SK-N-SH treated with all-trans-retinoic acid at 6 μM for 48 hours (cell line): ENCODE data around the gene DENND1A.

Experiments
- ATAC-seq: fragments of 200-7000 bp; cut with Tn5 transposase; 3 replicates; pipeline ENCODE4 v1.9.1; 2020; ENCODE audit warnings: mild to moderate bottlenecking, moderate library complexity
- ARNTL ChIP-seq: fragments of 450-650 bp; formaldehyde crosslinking; IDR thresholded peaks from 2 replicates; pipeline ENCODE4 v1.5.0; 2020; ENCODE audit warnings: low read depth, mild to moderate bottlenecking, moderate library complexity, borderline replicate concordance
- BACH2 ChIP-seq: fragments of 250-450 bp; sonication (Bioruptor Pico); IDR thresholded peaks from 2 replicates; pipeline ENCODE4 v1.9.0; 2021; ENCODE audit warnings: mild to moderate bottlenecking, borderline replicate concordance
- CREB5 ChIP-seq: fragments of 250-450 bp; sonication (Bioruptor Pico); IDR thresholded peaks from 2 replicates; pipeline ENCODE4 v1.5.1; 2020; ENCODE audit warnings: low read depth, mild to moderate bottlenecking, moderate library complexity
- CSDC2 ChIP-seq: fragments of 250-450 bp; sonication (Bioruptor Pico); IDR thresholded peaks from 2 replicates; pipeline ENCODE4 v1.5.0; 2020; ENCODE audit warnings: mild to moderate bottlenecking, moderate library complexity
- ESRRG ChIP-seq: fragments of 250-450 bp; sonication (Bioruptor Pico); IDR thresholded peaks from 2 replicates; pipeline ENCODE4 v1.6.1; 2021; ENCODE audit warnings: mild to moderate bottlenecking
- GLIS3 ChIP-seq: fragments of 250-450 bp; sonication (Bioruptor Pico); IDR thresholded peaks from 2 replicates; pipeline ENCODE4 v1.5.0; 2020; ENCODE audit warnings: mild to moderate bottlenecking, moderate library complexity
- ISL1 ChIP-seq: fragments of 250-450 bp; sonication (Bioruptor Pico); IDR thresholded peaks from 2 replicates; pipeline ENCODE4 v2.1.2; 2022; ENCODE audit warnings: mild to moderate bottlenecking, moderate library complexity
- OSR1 ChIP-seq: fragments of 250-450 bp; sonication (Bioruptor Pico); IDR thresholded peaks from 2 replicates; pipeline ENCODE4 v1.8.0; 2022; ENCODE audit warnings: moderate library complexity, mild to moderate bottlenecking, inconsistent platforms
- RARB ChIP-seq: fragments of 250-450 bp; sonication (Bioruptor Pico); IDR thresholded peaks from 2 replicates; pipeline ENCODE4 v1.8.0; 2021; ENCODE audit warnings: mild to moderate bottlenecking, moderate library complexity
- SNAI2 ChIP-seq: fragments of 250-450 bp; sonication (Bioruptor Pico); IDR thresholded peaks from 2 replicates; pipeline ENCODE4 v1.5.0; 2020; ENCODE audit warnings: mild to moderate bottlenecking, moderate library complexity
- TCF4 ChIP-seq: fragments of 250-450 bp; sonication (Bioruptor Pico); IDR thresholded peaks from 2 replicates; pipeline ENCODE4 v1.8.0; 2021; ENCODE audit warnings: mild to moderate bottlenecking, moderate library complexity, borderline replicate concordance
- TOX ChIP-seq: fragments of 250-450 bp; sonication (Bioruptor Pico); IDR thresholded peaks from 2 replicates; pipeline ENCODE4 v1.8.0; 2021; ENCODE audit warnings: mild to moderate bottlenecking, moderate library complexity, borderline replicate concordance
- ZC3H10 ChIP-seq: fragments of 250-450 bp; sonication (Bioruptor Pico); IDR thresholded peaks from 2 replicates; pipeline ENCODE4 v1.5.1; 2021; ENCODE audit warnings: mild to moderate bottlenecking, moderate library complexity
- ZFP3 ChIP-seq: fragments of 250-450 bp; sonication (Bioruptor Pico); IDR thresholded peaks from 2 replicates; pipeline ENCODE4 v1.5.0; 2020; ENCODE audit warnings: mild to moderate bottlenecking, moderate library complexity
- ZNF70 ChIP-seq: fragments of 450-650 bp; formaldehyde crosslinking; IDR thresholded peaks from 2 replicates; pipeline ENCODE4 v1.5.0; 2020; ENCODE audit warnings: mild to moderate bottlenecking, moderate library complexity
- ZNF8 ChIP-seq: fragments of 450-650 bp; formaldehyde crosslinking; IDR thresholded peaks from 2 replicates; pipeline ENCODE4 v1.5.0; 2020; ENCODE audit warnings: mild to moderate bottlenecking, moderate library complexity
- TF ChIP-seq, protein P1 (sequence below): fragments of 250-450 bp; sonication (Bioruptor Pico); IDR thresholded peaks from 2 replicates; pipeline ENCODE4 v1.8.0; 2021; ENCODE audit warnings: low read depth, mild to moderate bottlenecking, moderate library complexity, borderline replicate concordance
- TF ChIP-seq, protein P2 (sequence below): fragments of 250-450 bp; sonication (Bioruptor Pico); IDR thresholded peaks from 2 replicates; pipeline ENCODE4 v1.5.1; 2021; ENCODE audit warnings: mild to moderate bottlenecking, moderate library complexity
- TF ChIP-seq, protein P3 (sequence below): fragments of 250-450 bp; sonication (Bioruptor Pico); IDR thresholded peaks from 2 replicates; pipeline ENCODE4 v1.8.0; 2020; ENCODE audit warnings: mild to moderate bottlenecking, moderate library complexity, borderline replicate concordance

DENND1A gene

DNA sequence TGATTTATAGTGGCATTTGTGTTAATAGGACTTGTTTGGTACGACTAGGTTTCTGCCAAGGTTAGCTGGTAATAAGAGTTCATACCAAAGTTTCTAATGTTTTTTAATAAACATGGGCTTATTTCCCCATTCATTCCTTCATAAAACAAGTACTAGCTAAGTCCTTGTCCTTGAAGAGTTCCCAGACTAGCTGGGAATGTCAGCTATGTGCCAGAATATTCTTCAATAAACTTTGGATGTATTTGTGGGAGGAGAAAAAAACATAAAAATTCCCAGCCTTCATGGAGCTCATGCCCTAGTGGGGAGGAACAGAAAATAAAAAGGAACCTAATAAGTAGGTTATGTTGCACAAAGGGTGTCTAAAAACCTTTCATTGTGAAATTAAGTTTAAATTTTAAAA is 176.9 kb downstream of the DENND1A start:
- no peak for ATAC-seq
- TF ChIP-seq, protein P1, sequence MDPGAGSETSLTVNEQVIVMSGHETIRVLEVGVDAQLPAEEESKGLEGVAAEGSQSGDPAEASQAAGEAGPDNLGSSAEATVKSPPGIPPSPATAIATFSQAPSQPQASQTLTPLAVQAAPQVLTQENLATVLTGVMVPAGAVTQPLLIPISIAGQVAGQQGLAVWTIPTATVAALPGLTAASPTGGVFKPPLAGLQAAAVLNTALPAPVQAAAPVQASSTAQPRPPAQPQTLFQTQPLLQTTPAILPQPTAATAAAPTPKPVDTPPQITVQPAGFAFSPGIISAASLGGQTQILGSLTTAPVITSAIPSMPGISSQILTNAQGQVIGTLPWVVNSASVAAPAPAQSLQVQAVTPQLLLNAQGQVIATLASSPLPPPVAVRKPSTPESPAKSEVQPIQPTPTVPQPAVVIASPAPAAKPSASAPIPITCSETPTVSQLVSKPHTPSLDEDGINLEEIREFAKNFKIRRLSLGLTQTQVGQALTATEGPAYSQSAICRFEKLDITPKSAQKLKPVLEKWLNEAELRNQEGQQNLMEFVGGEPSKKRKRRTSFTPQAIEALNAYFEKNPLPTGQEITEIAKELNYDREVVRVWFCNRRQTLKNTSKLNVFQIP (CRISPR knock-in tag) = no peak
- TF ChIP-seq RARB (CRISPR knock-in tag) (no peak), CREB5 (CRISPR knock-in tag) (no peak), ZC3H10 (no peak), TCF4 (no peak), BACH2 (no peak), ZNF70 (CRISPR knock-in tag) (no peak), SNAI2 (no peak)

DNA sequence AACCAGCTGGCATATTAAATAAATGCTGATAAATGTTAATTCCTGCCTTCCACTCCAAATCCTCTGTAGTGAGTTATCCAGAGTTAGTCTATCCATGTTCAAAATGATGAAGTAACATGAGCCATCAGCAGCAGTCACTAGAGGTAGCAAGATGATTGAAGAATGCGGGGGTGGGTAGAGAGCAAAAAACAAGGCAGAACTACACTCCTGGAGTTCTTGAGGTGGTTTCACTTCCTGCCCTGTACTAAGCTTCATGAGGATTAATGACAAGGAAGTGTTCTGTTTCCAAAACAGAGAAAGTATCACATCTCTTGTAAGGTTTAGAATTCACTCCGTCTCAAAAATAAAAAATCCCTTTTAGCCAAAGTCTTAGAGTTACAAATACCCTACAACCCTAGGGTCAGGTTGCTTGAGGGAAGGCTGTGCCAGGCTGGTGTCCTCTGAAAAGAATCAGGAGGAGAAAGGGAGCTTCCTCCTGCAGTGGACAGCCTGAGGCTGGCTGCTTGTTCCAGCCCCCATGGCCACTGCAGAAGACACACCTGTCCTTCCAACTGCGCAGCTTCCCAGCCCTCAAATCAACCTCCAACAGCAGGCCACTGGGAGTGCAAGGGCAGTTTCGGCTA is 180.2 kb downstream of the DENND1A start:
- no peak for TF ChIP-seq CREB5 (CRISPR knock-in tag)
- no peak for TF ChIP-seq ARNTL (CRISPR knock-in tag)
- TF ChIP-seq, protein P2, sequence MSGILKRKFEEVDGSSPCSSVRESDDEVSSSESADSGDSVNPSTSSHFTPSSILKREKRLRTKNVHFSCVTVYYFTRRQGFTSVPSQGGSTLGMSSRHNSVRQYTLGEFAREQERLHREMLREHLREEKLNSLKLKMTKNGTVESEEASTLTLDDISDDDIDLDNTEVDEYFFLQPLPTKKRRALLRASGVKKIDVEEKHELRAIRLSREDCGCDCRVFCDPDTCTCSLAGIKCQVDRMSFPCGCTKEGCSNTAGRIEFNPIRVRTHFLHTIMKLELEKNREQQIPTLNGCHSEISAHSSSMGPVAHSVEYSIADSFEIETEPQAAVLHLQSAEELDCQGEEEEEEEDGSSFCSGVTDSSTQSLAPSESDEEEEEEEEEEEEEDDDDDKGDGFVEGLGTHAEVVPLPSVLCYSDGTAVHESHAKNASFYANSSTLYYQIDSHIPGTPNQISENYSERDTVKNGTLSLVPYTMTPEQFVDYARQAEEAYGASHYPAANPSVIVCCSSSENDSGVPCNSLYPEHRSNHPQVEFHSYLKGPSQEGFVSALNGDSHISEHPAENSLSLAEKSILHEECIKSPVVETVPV (CRISPR knock-in tag) = no peak
- no peak for TF ChIP-seq OSR1
- no peak for TF ChIP-seq ISL1 (CRISPR knock-in tag)
- no peak for TF ChIP-seq BACH2
- TF ChIP-seq CSDC2 (CRISPR knock-in tag) = no peak
- TF ChIP-seq ESRRG = no peak
- TF ChIP-seq GLIS3 (CRISPR knock-in tag) = no peak
- no peak for TF ChIP-seq ZNF70 (CRISPR knock-in tag)
- TF ChIP-seq ZC3H10 = no peak
- TF ChIP-seq, protein P1 (CRISPR knock-in tag) = no peak
- TF ChIP-seq RARB (CRISPR knock-in tag) = no peak
- ATAC-seq = peak; percentile 31; the same call in 2 of the 3 replicates

GRCh38 chr9:123746765-123747164 is 183.2 kb downstream of the DENND1A start:
- no peak for TF ChIP-seq TOX (CRISPR knock-in tag)
- no peak for TF ChIP-seq CSDC2 (CRISPR knock-in tag)
- no peak for TF ChIP-seq ZFP3 (CRISPR knock-in tag)
- TF ChIP-seq BACH2 = no peak
- TF ChIP-seq ZNF8 (CRISPR knock-in tag) = no peak
- no peak for TF ChIP-seq CREB5 (CRISPR knock-in tag)
- TF ChIP-seq ESRRG = no peak
- TF ChIP-seq, protein P3, sequence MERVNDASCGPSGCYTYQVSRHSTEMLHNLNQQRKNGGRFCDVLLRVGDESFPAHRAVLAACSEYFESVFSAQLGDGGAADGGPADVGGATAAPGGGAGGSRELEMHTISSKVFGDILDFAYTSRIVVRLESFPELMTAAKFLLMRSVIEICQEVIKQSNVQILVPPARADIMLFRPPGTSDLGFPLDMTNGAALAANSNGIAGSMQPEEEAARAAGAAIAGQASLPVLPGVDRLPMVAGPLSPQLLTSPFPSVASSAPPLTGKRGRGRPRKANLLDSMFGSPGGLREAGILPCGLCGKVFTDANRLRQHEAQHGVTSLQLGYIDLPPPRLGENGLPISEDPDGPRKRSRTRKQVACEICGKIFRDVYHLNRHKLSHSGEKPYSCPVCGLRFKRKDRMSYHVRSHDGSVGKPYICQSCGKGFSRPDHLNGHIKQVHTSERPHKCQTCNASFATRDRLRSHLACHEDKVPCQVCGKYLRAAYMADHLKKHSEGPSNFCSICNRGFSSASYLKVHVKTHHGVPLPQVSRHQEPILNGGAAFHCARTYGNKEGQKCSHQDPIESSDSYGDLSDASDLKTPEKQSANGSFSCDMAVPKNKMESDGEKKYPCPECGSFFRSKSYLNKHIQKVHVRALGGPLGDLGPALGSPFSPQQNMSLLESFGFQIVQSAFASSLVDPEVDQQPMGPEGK (CRISPR knock-in tag) = no peak
- no peak for ATAC-seq
